Type B pancreatic cell (in vitro differentiated cells): ENCODE measurements around the gene RNASE1. TPM values are rescaled to one million over a fixed set of nuclear protein-coding genes. Genes with fewer than 3 reads are reported as not detected.

Experiments
- DNase-seq: peaks from one replicate; pipeline ENCODE4 v3.0.0; 2021; ENCODE audit warnings: mixed read lengths; ENCODE audit not compliant: unreplicated experiment; ENCODE audit errors: extremely low spot score
- H3K27ac Mint-ChIP-seq: 2 replicates; pipeline ENCODE4 v1.8.0; 2021; ENCODE audit warnings: mild to moderate bottlenecking, mixed read lengths
- H3K27me3 Mint-ChIP-seq: 2 replicates; pipeline ENCODE4 v1.8.0; 2021; ENCODE audit warnings: mixed read lengths
- H3K36me3 Mint-ChIP-seq: 2 replicates; pipeline ENCODE4 v1.8.0; 2021; ENCODE audit warnings: mixed read lengths
- H3K4me1 Mint-ChIP-seq: one replicate; pipeline ENCODE4 v1.8.0; 2021; ENCODE audit warnings: mixed read lengths; ENCODE audit not compliant: unreplicated experiment
- H3K4me3 Mint-ChIP-seq: 2 replicates; pipeline ENCODE4 v1.8.0; 2021; ENCODE audit warnings: mild to moderate bottlenecking, mixed read lengths
- H3K9me3 Mint-ChIP-seq: 2 replicates; pipeline ENCODE4 v1.8.0; 2021; ENCODE audit warnings: mixed read lengths
- total RNA-seq: library from RNA; stranded (reverse); gene quantifications from 2 replicates; pipeline ENCODE4 v1.2.1, GENCODE V29; 2021; ENCODE audit warnings: low replicate concordance
- TF ChIP-seq, protein P1 (sequence below): fragments of 200-600 bp; sonication (generic); conservative IDR thresholded peaks from 2 replicates; pipeline ENCODE4 v1.5.0; 2021; ENCODE audit warnings: antibody characterized with exemption, mild to moderate bottlenecking

RNASE1 gene
- total RNA-seq, 1 donor from 2014 or later, result 476 TPM

DNA sequence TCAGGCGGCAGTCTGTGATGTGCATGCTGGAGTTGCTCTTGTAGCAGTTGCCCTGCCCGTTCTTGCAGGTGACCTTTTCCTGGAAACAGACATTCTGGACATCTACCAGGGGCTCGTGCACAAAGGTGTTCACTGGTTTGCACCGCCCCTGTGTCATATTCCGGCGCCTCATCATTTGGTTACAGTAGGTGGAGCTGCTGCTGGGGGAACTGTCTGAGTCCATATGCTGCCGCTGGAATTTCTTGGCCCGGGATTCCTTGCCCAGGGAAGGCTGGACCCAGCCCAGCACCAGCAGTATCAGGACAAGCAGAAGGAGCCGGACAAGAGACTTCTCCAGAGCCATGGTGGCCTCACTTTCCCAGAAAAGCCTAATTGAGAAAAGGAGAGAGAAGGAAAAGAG, 918 bp downstream of the RNASE1 start:
- H3K4me3 Mint-ChIP-seq, result peak overlapping the region; percentile 80
- TF ChIP-seq, protein P1, sequence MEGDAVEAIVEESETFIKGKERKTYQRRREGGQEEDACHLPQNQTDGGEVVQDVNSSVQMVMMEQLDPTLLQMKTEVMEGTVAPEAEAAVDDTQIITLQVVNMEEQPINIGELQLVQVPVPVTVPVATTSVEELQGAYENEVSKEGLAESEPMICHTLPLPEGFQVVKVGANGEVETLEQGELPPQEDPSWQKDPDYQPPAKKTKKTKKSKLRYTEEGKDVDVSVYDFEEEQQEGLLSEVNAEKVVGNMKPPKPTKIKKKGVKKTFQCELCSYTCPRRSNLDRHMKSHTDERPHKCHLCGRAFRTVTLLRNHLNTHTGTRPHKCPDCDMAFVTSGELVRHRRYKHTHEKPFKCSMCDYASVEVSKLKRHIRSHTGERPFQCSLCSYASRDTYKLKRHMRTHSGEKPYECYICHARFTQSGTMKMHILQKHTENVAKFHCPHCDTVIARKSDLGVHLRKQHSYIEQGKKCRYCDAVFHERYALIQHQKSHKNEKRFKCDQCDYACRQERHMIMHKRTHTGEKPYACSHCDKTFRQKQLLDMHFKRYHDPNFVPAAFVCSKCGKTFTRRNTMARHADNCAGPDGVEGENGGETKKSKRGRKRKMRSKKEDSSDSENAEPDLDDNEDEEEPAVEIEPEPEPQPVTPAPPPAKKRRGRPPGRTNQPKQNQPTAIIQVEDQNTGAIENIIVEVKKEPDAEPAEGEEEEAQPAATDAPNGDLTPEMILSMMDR, result no peak
- peaks cover 26% of the 10 kb centered on the region for H3K4me1 Mint-ChIP-seq
- no peaks in the 10 kb centered on the region for H3K36me3 Mint-ChIP-seq
- no peaks in the 10 kb centered on the region for H3K9me3 Mint-ChIP-seq
- no peak for DNase-seq
- no peaks in the 10 kb centered on the region for H3K27me3 Mint-ChIP-seq
- peak overlapping the region; percentile 49 for H3K27ac Mint-ChIP-seq

DNA sequence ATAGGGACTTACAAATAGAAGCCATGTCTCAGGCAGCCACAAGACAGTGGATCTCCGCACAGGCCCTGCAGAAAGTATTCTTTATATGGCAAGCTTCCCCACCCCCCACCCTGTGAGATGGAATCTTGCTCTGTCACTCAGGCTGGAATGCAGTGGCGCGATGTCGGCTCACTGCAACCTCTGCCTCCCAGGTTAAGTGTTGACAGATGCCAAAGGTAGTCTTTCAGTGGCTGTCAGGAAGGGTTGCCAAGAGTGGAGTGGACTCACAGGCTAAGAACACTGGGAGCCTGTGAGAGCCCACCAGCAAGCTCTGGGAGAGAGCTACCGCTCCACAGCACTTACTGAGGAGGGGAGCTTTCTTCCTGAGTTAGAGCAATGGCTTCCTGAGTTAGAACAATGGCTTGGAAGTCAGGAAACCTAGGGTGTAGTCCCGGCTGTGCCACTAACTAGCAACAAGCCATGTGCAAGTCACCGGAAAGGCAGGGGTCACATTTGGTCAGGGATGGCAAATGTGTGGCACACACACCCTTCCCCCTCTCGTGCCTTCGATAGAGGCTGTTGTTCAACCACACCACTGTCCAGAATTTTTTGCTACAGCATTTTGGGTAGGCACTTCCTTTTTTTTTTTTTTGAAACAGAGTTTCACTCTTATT, 2.6 kb downstream of the RNASE1 start:
- H3K27me3 Mint-ChIP-seq, result no peaks in the 10 kb centered on the region
- DNase-seq, result no peak
- H3K36me3 Mint-ChIP-seq, result no peaks in the 10 kb centered on the region
- TF ChIP-seq, protein P1, result no peak
- H3K4me1 Mint-ChIP-seq, result peaks cover 26% of the 10 kb centered on the region
- no peaks in the 10 kb centered on the region for H3K9me3 Mint-ChIP-seq
- H3K27ac Mint-ChIP-seq, result peak overlapping the region; percentile 94
- peak overlapping the region; percentile 80 for H3K4me3 Mint-ChIP-seq

DNA sequence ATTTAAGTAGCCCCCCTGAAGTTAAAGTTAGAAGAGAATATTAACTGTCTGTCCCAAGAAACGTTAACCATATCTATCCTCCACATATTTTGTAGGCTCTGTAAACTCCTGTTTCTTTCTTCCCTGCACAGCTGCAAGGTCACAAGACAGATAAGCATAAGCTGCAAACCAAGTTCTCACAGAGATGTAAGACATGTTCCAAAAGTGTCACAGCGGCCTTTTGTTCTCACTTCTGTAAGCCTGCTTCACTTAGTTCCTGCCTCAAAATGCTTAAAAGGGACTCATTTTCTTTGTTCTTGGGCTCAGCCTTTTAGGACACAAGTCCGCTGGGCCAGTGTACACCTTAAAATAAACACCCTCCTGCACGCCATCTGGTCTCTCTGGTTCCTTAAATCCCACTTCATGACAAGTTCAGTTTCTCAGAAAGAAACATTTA, 3.2 kb downstream of the RNASE1 start:
- Mint-ChIP-seq H3K4me1 (peaks cover 26% of the 10 kb centered on the region), H3K27me3 (no peaks in the 10 kb centered on the region), H3K9me3 (no peaks in the 10 kb centered on the region), H3K4me3 (peak overlapping the region; percentile 80), H3K36me3 (no peaks in the 10 kb centered on the region), H3K27ac (peak overlapping the region; percentile 94)
- DNase-seq, result no peak
- TF ChIP-seq, protein P1, result no peak

DNA sequence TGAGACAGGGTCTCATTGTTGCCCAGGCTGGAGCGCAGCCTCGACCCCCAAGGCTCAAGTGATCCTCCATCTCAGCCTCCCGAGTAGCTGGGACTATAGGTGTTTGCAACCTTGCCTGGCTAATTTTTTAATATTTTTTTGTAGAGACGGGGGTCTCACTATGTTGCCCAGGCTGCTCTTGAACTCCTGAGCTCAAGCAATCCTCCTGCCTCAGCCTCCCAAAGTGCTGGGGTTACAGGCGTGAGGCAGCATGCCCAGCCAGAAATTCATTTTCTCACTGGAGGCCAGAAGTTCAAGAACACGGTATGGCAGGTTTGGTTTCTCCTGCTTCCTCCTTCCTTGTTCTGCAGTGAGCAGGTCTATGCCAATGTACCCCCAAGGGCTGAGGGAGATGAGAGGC, 3.7 kb downstream of the RNASE1 start:
- DNase-seq, result no peak
- peaks cover 26% of the 10 kb centered on the region for H3K4me1 Mint-ChIP-seq
- no peaks in the 10 kb centered on the region for H3K27me3 Mint-ChIP-seq
- TF ChIP-seq, protein P1, result no peak
- peak overlapping the region; percentile 94 for H3K27ac Mint-ChIP-seq
- peak overlapping the region; percentile 80 for H3K4me3 Mint-ChIP-seq
- no peaks in the 10 kb centered on the region for H3K9me3 Mint-ChIP-seq
- H3K36me3 Mint-ChIP-seq, result no peaks in the 10 kb centered on the region

DNA sequence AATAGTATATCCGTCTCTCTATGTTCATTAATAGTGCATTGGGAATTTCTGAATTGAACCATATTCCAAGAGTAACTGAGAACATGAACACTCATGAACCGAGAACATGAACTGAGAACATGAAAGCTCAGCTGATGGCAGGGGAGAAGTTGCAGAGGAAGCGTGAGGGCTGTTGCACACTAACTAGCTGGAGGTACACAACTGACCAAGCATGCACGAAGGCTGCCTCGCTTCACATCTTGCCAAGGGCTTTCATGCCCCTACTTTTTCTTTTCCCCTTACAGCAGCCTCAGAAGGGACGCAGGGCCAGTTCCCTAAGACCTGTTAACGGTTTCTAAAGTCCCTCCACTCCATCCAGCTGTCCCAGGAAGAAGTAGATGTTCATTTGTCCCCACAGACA, 4.3 kb downstream of the RNASE1 start:
- Mint-ChIP-seq H3K4me3 (peak overlapping the region; percentile 29), H3K36me3 (no peaks in the 10 kb centered on the region), H3K27me3 (no peaks in the 10 kb centered on the region), H3K4me1 (peaks cover 26% of the 10 kb centered on the region), H3K27ac (no peak overlapping the region), H3K9me3 (no peaks in the 10 kb centered on the region)
- TF ChIP-seq, protein P1, result no peak
- no peak for DNase-seq

DNA sequence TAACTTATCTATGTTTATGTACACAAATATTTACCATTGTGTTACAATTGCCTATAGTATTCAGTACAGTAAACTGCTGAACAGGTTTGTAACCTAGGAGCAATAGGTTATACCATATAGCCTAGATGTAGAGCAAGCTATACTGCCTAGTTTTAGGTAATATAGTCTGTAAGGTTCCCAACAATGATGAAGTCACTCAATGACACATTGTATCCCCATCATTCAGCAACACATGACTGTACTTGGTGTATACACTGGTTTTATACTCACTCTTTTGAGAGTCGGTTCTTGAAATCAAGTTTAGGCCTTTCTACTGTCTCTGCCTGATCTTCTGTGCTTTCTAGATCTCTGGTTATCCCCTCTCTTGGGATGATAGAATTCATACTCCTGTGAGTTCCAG, 5.5 kb downstream of the RNASE1 start:
- no peaks in the 10 kb centered on the region for H3K36me3 Mint-ChIP-seq
- DNase-seq, result no peak
- H3K27me3 Mint-ChIP-seq, result no peaks in the 10 kb centered on the region
- H3K9me3 Mint-ChIP-seq, result no peaks in the 10 kb centered on the region
- TF ChIP-seq, protein P1, result no peak
- H3K27ac Mint-ChIP-seq, result no peak overlapping the region
- H3K4me3 Mint-ChIP-seq, result no peak overlapping the region
- peaks cover 18% of the 10 kb centered on the region for H3K4me1 Mint-ChIP-seq
